Posterior cingulate gyrus (tissue), 11 donors: Measurements from ENCODE around the gene CRYZ.
"Not testable (repeated sequence)": the region's sequence is repeated elsewhere in the genome, so short reads cannot be mapped to it uniquely, and the experiment has no call there.

Source experiments
- DNase-seq, 10 donors: peaks; one replicate each; pipeline versions ENCODE4 v3.0.0 to v3.0.0-alpha.2; 2020 to 2021; ENCODE audit warnings: mixed read lengths in 3 of 10
- intact Hi-C: fragments of 100-400 bp; cut with DNase I; formaldehyde crosslinking; loops from one replicate; pipeline ENCODE4 v1.15.1; 2023

Gene CRYZ

GRCh38 chr1:74732960-74733603, at the start of gene CRYZ, which contains the start of gene TYW3:
CRYZ (minus strand) TSS chr1:74733050; CDS start chr1:74724821, 8,229 bp downstream.
TYW3 (plus strand) TSS chr1:74733152; CDS start chr1:74733245, 93 bp downstream.
- DNase-seq: peak; percentile 86 to 98 (median 92)
- intact Hi-C loops: no loop called here

GRCh38 chr1:74780594-74780993, 47.7 kb upstream of the CRYZ start:
- no peak for DNase-seq
- intact Hi-C loops: no loop called here

GRCh38 chr1:74779750-74780149, 46.9 kb upstream of the CRYZ start:
- intact Hi-C loops: no loop called here
- no peak for DNase-seq

- DNase-seq: no peak
- intact Hi-C loops: no loop called here
Measured at GRCh38 chr1:74777525-74777924, 44.7 kb upstream of the CRYZ start.

- intact Hi-C loops: no loop called here
- no peak for DNase-seq
Measured at GRCh38 chr1:74775735-74776134, 42.9 kb upstream of the CRYZ start.

GRCh38 chr1:74773582-74773981, 40.7 kb upstream of the CRYZ start:
- intact Hi-C loops: no loop called here
- DNase-seq: no peak

- no peak for DNase-seq
- intact Hi-C loops: loop anchor here (1.0 kb wide), 1 partner anchor 430 kb away; no protein-coding TSS in a partner anchor
Measured at GRCh38 chr1:74772945-74773344, 40.1 kb upstream of the CRYZ start.

GRCh38 chr1:74771913-74772515, 39.2 kb upstream of the CRYZ start:
- peak in 2 of 10 donors; percentile 11 to 13 for DNase-seq
- intact Hi-C loops: loop anchor here (1.0 kb wide), 1 partner anchor 431 kb away; no protein-coding TSS in a partner anchor

- intact Hi-C loops: no loop called here
- DNase-seq: no peak
Measured at GRCh38 chr1:74767490-74767889, 34.6 kb upstream of the CRYZ start.

GRCh38 chr1:74766579-74766978, 33.7 kb upstream of the CRYZ start:
- DNase-seq: no peak
- intact Hi-C loops: no loop called here

GRCh38 chr1:74763807-74764206, 31.0 kb upstream of the CRYZ start:
- intact Hi-C loops: no loop called here
- DNase-seq: no peak

- intact Hi-C loops, DNase-seq: not testable (repeated sequence)
Measured at GRCh38 chr1:74756650-74757049, 23.8 kb upstream of the CRYZ start.

- intact Hi-C loops: no loop called here
- no peak for DNase-seq
Measured at GRCh38 chr1:74755475-74755874, 22.6 kb upstream of the CRYZ start.

GRCh38 chr1:74753104-74753503, 20.3 kb upstream of the CRYZ start:
- no peak for DNase-seq
- intact Hi-C loops: no loop called here

GRCh38 chr1:74748960-74749359, 16.1 kb upstream of the CRYZ start:
- DNase-seq: no peak
- intact Hi-C loops: no loop called here

- DNase-seq, intact Hi-C loops: not testable (repeated sequence)
Measured at GRCh38 chr1:74745247-74745646, 12.4 kb upstream of the CRYZ start.

- DNase-seq, intact Hi-C loops: not testable (repeated sequence)
Measured at GRCh38 chr1:74740307-74740980, 7.6 kb upstream of the CRYZ start.

GRCh38 chr1:74737333-74737732, 4.5 kb upstream of the CRYZ start:
- intact Hi-C loops: no loop called here
- DNase-seq: no peak

- intact Hi-C loops: no loop called here
- DNase-seq: peak in 3 of 10 donors; percentile 10 to 30 (median 27)
Measured at GRCh38 chr1:74733604-74734484, 994 bp upstream of the CRYZ start.
